ENCODE measurements around the gene CTPS1.

The CTPS1 gene

DNA sequence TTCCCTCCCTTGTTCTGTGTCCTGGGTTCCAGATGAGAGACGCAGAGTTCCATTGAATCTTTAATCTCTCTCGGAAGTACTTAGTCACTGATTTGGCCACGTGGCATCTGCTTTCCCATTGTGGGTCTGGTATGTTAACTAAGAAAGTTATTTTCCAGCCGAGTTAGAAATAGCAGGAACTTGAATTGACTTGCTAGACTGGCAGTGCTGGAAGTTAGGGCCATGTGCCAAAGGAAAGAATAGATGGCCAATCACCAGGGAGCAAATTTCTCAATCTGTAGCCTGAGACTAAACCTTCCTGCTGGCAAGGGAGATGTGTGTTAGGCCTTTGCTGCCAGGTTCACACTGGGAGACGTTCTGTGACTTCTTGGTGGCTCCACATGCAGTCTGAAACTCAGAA is 66.2 kb downstream of the CTPS1 start:
- TF ChIP-seq, protein P1, sequence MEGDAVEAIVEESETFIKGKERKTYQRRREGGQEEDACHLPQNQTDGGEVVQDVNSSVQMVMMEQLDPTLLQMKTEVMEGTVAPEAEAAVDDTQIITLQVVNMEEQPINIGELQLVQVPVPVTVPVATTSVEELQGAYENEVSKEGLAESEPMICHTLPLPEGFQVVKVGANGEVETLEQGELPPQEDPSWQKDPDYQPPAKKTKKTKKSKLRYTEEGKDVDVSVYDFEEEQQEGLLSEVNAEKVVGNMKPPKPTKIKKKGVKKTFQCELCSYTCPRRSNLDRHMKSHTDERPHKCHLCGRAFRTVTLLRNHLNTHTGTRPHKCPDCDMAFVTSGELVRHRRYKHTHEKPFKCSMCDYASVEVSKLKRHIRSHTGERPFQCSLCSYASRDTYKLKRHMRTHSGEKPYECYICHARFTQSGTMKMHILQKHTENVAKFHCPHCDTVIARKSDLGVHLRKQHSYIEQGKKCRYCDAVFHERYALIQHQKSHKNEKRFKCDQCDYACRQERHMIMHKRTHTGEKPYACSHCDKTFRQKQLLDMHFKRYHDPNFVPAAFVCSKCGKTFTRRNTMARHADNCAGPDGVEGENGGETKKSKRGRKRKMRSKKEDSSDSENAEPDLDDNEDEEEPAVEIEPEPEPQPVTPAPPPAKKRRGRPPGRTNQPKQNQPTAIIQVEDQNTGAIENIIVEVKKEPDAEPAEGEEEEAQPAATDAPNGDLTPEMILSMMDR (IDR thresholded peaks at IDR 0.05; ENCODE audit: low read depth, low read length), result no peak

DNA sequence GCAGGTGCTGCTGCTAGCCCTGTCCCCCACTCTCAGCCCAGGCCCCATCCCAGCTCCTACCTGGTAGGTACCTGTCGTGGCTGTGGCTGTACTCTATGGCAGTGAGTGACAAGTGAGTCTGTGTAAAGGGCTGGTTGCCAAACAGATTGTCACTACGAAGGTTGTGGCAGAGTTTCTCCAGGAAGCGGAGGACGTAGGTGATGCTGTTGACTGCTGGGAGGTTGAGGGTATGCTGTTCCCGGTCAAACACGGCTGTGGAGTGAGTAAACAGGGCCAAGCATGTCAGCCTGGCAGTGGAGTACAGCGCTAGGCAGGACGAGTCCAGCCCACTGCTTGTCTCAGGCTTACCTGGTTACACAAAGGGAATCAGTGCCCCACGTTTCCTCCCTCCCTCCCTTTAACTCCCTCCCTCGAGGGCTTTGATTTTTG is 66.9 kb downstream of the CTPS1 start:
- no peak for DNase-seq (ENCODE audit: extremely low read depth, low read depth)
- TF ChIP-seq, protein P1 (IDR thresholded peaks at IDR 0.05; ENCODE audit: low read depth, low read length), result no peak

More for the DNA sequence above, 66.2 kb downstream of the CTPS1 start:
- peak; percentile 59 for DNase-seq (ENCODE audit: extremely low read depth, low read depth)

DNA sequence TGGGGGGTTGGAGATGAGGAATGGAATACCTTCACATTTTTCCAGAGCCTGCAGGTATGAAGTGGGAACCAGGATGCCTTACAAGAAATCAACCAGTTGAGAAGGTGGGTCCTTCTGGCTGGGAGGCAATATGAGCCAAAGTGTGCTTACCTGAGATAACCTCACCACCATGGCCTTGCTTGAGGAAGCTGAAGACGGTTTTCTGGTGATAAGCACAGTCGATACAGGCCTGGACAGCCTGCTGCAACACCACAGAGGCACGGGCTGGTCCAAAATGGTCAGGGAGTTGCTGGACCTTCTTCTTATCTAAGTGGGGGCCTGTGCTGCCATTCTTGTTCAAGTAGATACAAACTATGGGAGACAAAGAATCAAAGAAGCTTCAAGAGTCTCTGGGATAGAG is 69.0 kb downstream of the CTPS1 start:
- DNase-seq (ENCODE audit: extremely low read depth, low read depth), result no peak
- TF ChIP-seq, protein P1 (IDR thresholded peaks at IDR 0.05; ENCODE audit: low read depth, low read length), result no peak

DNA sequence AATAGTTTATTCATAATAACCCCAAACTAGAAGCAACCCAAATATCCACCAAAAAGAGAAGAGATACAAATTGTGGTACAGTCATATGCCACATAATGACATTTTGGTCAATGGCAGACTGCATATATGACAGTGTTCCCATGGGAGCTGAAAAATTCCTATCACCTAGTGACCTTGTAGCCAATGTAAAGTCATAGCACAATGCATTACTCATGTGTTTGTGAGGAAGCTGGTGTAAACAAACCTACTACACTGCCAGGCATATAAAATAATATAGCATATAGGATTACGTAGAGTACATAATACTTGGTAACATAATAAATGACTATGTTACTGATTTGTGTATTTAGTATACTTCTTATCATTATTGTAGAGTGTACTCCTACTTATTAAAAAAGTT is 71.5 kb downstream of the CTPS1 start:
- TF ChIP-seq, protein P1 (IDR thresholded peaks at IDR 0.05; ENCODE audit: low read depth, low read length), result no peak
- no peak for DNase-seq (ENCODE audit: extremely low read depth, low read depth)

DNA sequence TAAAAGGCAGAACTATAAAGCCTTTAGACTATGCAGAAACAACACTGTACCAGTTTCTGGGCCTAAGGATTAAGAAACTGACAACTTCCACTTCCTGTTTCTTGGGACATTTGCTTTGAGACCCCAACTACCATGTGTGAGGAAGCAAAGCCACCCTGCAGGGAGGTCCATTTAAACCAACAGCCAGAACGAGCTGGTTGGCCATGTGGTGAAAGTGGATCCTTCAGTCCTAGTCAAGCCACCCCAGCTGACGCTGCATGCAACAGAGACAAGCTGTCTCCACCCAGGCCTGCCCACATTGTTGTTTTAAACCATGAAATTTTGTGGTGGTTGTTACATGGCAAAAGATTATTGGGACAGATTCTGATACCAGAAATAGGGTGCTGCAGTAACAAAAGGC is 73.8 kb downstream of the CTPS1 start:
- DNase-seq (ENCODE audit: extremely low read depth, low read depth), result no peak
- TF ChIP-seq, protein P1 (IDR thresholded peaks at IDR 0.05; ENCODE audit: low read depth, low read length), result no peak

DNA sequence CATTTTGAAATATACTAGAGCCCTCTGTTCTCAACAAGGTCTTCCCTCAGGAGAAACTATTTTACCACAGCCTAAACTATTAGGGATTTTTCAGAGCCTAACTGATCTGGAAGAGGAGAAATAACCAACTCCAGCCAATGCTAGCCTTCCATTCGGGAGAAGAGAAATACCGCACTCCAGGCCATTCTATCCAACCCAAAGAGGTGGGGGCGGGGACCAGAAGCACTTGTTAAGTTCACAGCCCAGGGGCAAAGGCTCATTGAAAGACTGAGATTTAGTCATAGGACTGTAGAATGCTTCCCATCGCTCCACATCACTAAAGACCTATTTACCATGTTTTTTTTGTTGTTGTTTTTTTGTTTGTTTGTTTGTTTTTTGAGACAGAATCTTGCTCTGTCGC is 77.4 kb downstream of the CTPS1 start:
- TF ChIP-seq, protein P1 (IDR thresholded peaks at IDR 0.05; ENCODE audit: low read depth, low read length), result no peak
- DNase-seq (ENCODE audit: extremely low read depth, low read depth), result no peak
